Hematopoietic multipotent progenitor cell treated with erythropoietin and hydrocortisone succinate and interleukin-3 and kit ligand, for 15 days (in vitro differentiated cells): ENCODE measurements around the gene SND1.

Source experiments
- DNase-seq: peaks from one replicate; pipeline ENCODE4 v3.0.0-alpha.2; 2015; ENCODE audit warnings: low spot score

Gene SND1

GRCh38 chr7:127683776-127684681, 32.0 kb downstream of the SND1 start:
- no peak for DNase-seq

DNA sequence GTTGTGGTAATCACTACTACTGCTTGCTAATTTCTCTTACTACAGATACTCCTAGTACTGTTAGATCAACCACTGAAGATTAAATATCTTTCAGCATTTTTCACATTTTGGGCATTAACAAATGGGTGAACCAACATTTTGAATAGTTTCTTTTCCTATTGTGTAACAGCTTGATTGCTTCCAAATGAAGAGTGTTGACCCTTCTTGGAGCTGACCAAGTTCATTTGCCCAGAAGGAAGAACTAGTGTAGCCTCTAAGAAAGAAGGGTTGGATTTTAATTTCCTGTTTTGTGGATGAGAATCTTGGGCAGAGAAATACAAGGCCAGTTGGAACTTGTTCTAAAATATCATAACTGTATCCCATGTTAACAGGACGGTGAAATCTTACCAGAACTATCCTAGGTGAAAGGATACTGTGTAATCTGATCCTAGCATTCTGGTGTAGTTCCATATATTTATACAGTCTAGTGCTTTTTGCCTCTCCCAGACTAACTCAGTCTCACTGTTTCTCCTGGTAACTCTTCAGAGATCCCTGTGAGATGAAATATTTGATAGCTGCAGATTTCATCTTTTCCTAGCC, 37.3 kb downstream of the SND1 start:
- DNase-seq: no peak

GRCh38 chr7:127690337-127690736, 38.3 kb downstream of the SND1 start:
- no peak for DNase-seq

- no peak for DNase-seq
Measured at GRCh38 chr7:127690806-127691205, 38.8 kb downstream of the SND1 start.

GRCh38 chr7:127692200-127692599, 40.2 kb downstream of the SND1 start:
- DNase-seq: no peak

DNA sequence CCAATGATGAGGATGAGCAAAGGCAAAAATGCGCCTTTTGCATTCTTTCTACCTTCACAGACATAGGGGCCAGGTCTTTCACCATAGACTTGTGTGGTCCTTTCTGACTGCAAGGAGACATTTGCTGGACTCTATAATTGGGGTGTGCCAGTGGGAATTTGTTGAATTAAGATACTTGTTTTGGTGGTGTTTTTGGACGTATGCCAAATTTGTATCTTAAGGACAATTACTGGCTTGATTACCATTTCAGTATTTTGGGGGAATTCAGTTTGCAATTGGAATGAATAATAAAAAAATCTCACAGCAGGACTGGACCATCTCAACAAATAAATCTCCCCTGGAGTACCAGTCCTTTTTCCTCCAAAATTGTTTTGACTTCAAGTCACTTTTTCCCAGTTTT, 47.9 kb downstream of the SND1 start:
- DNase-seq: no peak

DNA sequence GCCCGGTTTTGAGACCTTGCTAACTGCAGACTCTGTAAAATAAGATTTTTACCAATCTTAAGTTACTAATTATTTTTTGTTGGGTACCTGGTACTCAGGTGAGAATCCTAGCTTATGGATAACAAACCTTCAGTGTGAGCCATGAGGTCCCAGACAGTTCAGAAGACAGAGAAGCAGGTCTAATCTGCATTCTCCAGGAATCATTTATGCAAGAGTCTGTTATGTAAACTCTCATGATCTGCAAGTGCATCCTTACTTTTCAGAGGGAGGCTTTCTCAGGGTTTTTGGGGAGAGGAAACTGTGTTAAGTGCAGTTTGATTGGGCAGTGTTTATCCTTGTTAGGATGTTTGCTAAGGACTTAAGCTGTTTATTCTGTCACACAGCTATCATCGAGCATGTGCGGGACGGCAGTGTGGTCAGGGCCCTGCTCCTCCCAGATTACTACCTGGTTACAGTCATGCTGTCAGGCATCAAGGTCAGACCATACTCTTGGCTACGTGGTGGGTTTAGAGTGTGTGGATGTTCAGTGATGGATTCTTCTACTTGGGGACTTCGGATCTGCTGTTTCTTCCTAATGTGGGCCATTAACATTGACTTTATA, 50.2 kb downstream of the SND1 start:
- no peak for DNase-seq

GRCh38 chr7:127702938-127703337, 50.9 kb downstream of the SND1 start:
- DNase-seq: no peak

DNA sequence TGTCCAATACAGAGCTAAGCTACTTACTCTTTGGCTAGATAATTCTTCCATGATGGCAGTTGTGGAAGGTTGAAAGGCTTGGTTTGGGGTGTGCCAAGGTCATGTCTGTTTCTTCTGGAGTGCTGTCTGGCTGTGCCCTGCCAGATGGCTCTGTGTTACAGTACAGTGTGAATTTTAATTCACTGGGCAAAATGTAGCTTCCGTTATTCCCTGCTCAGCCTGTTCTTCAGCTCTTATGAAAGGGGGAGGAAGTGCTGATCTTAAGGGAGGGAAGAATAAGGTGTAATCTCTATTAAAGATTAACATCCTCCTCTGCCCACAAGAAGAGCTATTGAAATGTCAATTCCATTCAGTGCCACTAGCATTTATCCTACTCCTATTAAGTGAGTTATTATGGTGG, 52.2 kb downstream of the SND1 start:
- no peak for DNase-seq

DNA sequence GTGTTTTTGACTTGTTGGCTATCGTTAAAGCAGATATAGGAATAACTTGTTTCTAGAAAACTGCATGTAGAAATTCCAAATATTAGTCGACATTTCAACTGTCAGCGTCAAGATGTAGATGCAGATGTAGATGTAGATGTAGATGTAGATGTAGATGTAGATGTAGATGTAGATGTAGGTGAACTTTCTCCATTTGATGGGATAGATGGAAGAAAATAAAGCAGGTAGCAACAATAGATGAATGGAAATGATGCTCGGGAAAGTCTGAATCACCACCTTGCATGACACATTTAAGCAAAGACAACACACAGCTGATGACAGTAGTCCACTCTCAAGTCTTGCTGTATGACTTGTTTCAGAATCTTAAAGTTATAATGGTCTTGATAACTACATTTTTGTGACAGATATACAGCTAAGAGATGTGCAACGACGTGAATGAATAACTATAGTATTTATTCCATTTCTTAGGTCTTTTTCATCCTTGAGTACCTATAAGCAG, 53.5 kb downstream of the SND1 start:
- DNase-seq: no peak

- DNase-seq: no peak
Measured at GRCh38 chr7:127706766-127707165, 54.8 kb downstream of the SND1 start.

DNA sequence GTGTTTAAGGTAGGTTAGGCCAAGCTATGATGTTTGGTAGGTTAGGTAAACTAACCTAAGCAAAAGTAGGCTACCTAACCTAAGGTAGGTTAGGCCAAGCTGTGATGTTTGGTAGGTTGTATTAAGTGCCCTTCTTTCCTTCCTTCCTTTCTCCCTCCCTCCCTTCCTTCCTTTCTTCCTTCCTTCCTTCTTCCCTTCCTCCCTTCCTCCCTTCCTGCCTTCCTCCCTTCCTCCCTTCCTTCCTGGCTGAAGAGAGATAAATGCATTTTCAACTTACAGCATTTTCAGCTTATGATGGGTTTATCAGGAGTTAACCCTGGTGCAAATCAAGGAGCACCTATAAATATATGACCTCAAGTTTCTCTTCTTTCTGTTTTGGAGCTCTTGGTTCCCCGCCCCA, 56.2 kb downstream of the SND1 start:
- DNase-seq: no peak

- DNase-seq: peak; percentile 82
Measured at GRCh38 chr7:127708788-127709187, 56.8 kb downstream of the SND1 start.

- no peak for DNase-seq
Measured at GRCh38 chr7:127710635-127711034, 58.6 kb downstream of the SND1 start.

GRCh38 chr7:127711872-127712271, 59.9 kb downstream of the SND1 start:
- DNase-seq: no peak

GRCh38 chr7:127713006-127713405, 61.0 kb downstream of the SND1 start:
- no peak for DNase-seq

DNA sequence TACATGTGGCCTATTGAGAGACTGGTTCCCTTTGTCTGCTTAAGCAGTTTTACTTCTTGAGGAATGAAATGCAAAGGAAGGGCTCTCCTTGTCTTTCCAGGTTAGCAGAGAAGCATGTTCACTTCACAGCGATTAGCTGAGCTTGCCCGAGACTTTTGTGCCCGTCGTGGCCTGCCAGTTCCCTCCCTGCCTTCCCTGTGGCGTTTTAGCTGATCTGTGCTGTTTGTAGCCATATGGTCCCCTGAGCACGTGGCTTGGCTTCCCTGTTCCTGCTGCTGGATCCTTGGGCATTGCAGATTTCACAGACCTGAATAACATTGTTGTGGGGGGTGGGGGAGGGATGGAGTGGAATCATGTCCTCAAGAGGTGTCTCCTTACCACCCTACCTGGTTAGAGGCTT, 61.8 kb downstream of the SND1 start:
- no peak for DNase-seq

GRCh38 chr7:127715272-127715671, 63.3 kb downstream of the SND1 start:
- no peak for DNase-seq

DNA sequence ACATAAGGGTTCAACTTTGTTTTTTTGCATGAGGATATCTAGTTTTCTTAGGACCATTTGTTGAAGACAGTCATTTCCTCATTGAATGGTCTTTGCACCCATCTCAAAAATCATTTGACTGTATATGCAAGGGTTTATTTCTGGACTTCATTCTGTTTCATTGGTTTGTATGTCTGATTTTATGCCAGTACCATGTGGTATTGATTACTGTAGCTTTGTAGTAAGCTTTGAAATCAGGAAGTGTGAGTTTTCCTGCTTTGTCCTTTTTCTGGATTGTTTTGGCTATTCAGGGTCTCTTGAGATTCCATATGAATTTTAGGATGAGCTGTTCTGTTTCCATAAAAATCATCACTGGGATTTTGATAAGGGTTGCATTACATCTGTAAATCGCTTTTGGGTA, 63.9 kb downstream of the SND1 start:
- DNase-seq: no peak

- DNase-seq: peak; percentile 49
Measured at GRCh38 chr7:127717502-127718339, 65.7 kb downstream of the SND1 start.

- DNase-seq: peak; percentile 20
Measured at GRCh38 chr7:127718340-127718679, 66.3 kb downstream of the SND1 start.

DNA sequence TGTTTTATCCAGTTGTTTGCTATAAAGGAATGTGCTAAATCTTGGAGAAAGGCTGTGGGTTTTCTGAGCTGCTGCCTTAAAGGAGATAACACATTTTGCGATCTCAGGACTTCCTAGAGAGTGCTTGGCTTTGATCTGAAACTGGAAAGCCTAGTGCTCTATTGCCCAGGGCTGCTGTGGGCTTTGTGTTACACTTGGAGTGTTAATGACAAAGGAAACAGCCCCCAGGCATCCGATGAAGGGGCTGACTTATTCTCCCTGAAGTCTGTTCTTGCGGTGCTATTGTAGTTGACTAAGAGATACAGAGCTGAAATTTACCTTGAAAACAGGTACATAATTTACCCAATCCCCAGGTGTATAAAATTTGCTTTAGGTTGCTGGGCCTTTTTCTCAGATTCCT, 74.5 kb downstream of the SND1 start:
- DNase-seq: no peak
